Endothelial cell (in vitro differentiated cells): Measurements from ENCODE around the gene OR13C9. TPM values are rescaled to one million over a fixed set of nuclear protein-coding genes. Genes with fewer than 3 reads are reported as not detected.
"Not testable (repeated sequence)": the region's sequence is repeated elsewhere in the genome, so short reads cannot be mapped to it uniquely, and the experiment has no call there.

Experiments used
- DNase-seq: peaks from one replicate; pipeline ENCODE4 v3.0.0; 2021; ENCODE audit warnings: low spot score
- H3K27ac Mint-ChIP-seq: one replicate; pipeline ENCODE4 v1.8.0; 2021; ENCODE audit warnings: mixed read lengths, inconsistent platforms; ENCODE audit not compliant: unreplicated experiment
- H3K27me3 Mint-ChIP-seq: one replicate; pipeline ENCODE4 v1.8.0; 2021; ENCODE audit warnings: mild to moderate bottlenecking, moderate library complexity, mixed read lengths, inconsistent platforms; ENCODE audit not compliant: unreplicated experiment
- H3K36me3 Mint-ChIP-seq: one replicate; pipeline ENCODE4 v1.8.0; 2021; ENCODE audit warnings: mild to moderate bottlenecking, low read depth, mixed read lengths, inconsistent platforms; ENCODE audit not compliant: unreplicated experiment
- H3K4me1 Mint-ChIP-seq: one replicate; pipeline ENCODE4 v1.8.0; 2021; ENCODE audit warnings: mild to moderate bottlenecking, mixed read lengths, inconsistent platforms; ENCODE audit not compliant: unreplicated experiment
- H3K4me3 Mint-ChIP-seq: one replicate; pipeline ENCODE4 v1.8.0; 2021; ENCODE audit warnings: mild to moderate bottlenecking, mixed read lengths, inconsistent platforms; ENCODE audit not compliant: unreplicated experiment
- H3K9me3 Mint-ChIP-seq: one replicate; pipeline ENCODE4 v1.8.0; 2021; ENCODE audit warnings: mixed read lengths, inconsistent platforms; ENCODE audit not compliant: unreplicated experiment
- CTCF ChIP-seq: fragments of 200-600 bp; sonication (generic); IDR thresholded peaks from one replicate; pipeline ENCODE4 v1.5.0; 2021; ENCODE audit warnings: antibody characterized with exemption; ENCODE audit not compliant: unreplicated experiment
- total RNA-seq: library from RNA; stranded (reverse); fragmentation: NEBNext Ultra II Directional; extraction: Animal tissue kit (Norgen Biotek cat#: 25700); gene quantifications from one replicate; pipeline ENCODE4 v1.2.1, GENCODE V29; 2021; ENCODE audit not compliant: unreplicated experiment

OR13C9 gene
- total RNA-seq, 1 donor from 2014 or later = not detected

GRCh38 chr9:104617418-104617817 lies 586 bp downstream of the OR13C9 start:
- no peaks in the 10 kb centered on the region for H3K27me3 Mint-ChIP-seq
- no peaks in the 10 kb centered on the region for H3K9me3 Mint-ChIP-seq
- no peak for DNase-seq
- no peaks in the 10 kb centered on the region for H3K4me1 Mint-ChIP-seq
- TF ChIP-seq CTCF = no peak
- no peak overlapping the region for H3K4me3 Mint-ChIP-seq
- no peak overlapping the region for H3K27ac Mint-ChIP-seq
- H3K36me3 Mint-ChIP-seq = no peaks in the 10 kb centered on the region

GRCh38 chr9:104611213-104611612 lies 6.8 kb downstream of the OR13C9 start:
- H3K36me3 Mint-ChIP-seq = no peaks in the 10 kb centered on the region
- DNase-seq = no peak
- H3K27ac Mint-ChIP-seq = no peak overlapping the region
- H3K4me3 Mint-ChIP-seq = no peak overlapping the region
- TF ChIP-seq CTCF = no peak
- no peaks in the 10 kb centered on the region for H3K9me3 Mint-ChIP-seq
- no peaks in the 10 kb centered on the region for H3K4me1 Mint-ChIP-seq
- no peaks in the 10 kb centered on the region for H3K27me3 Mint-ChIP-seq

- Mint-ChIP-seq H3K4me1 (no peaks in the 10 kb centered on the region), H3K36me3 (no peaks in the 10 kb centered on the region), H3K9me3 (no peaks in the 10 kb centered on the region), H3K27me3 (no peaks in the 10 kb centered on the region), H3K27ac (no peak overlapping the region), H3K4me3 (no peak overlapping the region)
- peak; percentile 20 for TF ChIP-seq CTCF
- no peak for DNase-seq
Observed at GRCh38 chr9:104608336-104608735, 9.7 kb downstream of the OR13C9 start.

- no peak for DNase-seq
- no peak for TF ChIP-seq CTCF
- no peaks in the 10 kb centered on the region for H3K4me1 Mint-ChIP-seq
- no peaks in the 10 kb centered on the region for H3K36me3 Mint-ChIP-seq
- H3K27me3 Mint-ChIP-seq = no peaks in the 10 kb centered on the region
- H3K9me3 Mint-ChIP-seq = no peaks in the 10 kb centered on the region
- H3K4me3 Mint-ChIP-seq = no peak overlapping the region
- no peak overlapping the region for H3K27ac Mint-ChIP-seq
Observed at GRCh38 chr9:104606152-104606551, 11.9 kb downstream of the OR13C9 start.

GRCh38 chr9:104605527-104605926 lies 12.5 kb downstream of the OR13C9 start, which contains the start of gene OR13C2:
Gene OR13C2 (minus strand): TSS chr9:104605627. CDS start chr9:104605627, 0 bp downstream.
- H3K4me1 Mint-ChIP-seq, H3K9me3 Mint-ChIP-seq, H3K4me3 Mint-ChIP-seq: not testable (repeated sequence)

GRCh38 chr9:104604801-104605200 lies 13.2 kb downstream of the OR13C9 start:
- Mint-ChIP-seq H3K27me3 (no peaks in the 10 kb centered on the region), H3K36me3 (no peaks in the 10 kb centered on the region), H3K27ac (no peak overlapping the region), H3K4me3 (no peak overlapping the region), H3K9me3 (no peaks in the 10 kb centered on the region), H3K4me1 (no peaks in the 10 kb centered on the region)
- no peak for TF ChIP-seq CTCF
- no peak for DNase-seq

More at GRCh38 chr9:104605527-104605926, 12.5 kb downstream of the OR13C9 start, which contains the start of gene OR13C2:
- not testable (repeated sequence) for DNase-seq, H3K27ac Mint-ChIP-seq, H3K27me3 Mint-ChIP-seq, H3K36me3 Mint-ChIP-seq

GRCh38 chr9:104599313-104599712 lies 18.7 kb downstream of the OR13C9 start, which contains the start of gene OR13C5:
Gene OR13C5 (minus strand): TSS chr9:104599413. CDS start chr9:104599413, 0 bp downstream.
- not testable (repeated sequence) for H3K36me3 Mint-ChIP-seq, H3K27ac Mint-ChIP-seq, H3K4me1 Mint-ChIP-seq, H3K27me3 Mint-ChIP-seq, H3K9me3 Mint-ChIP-seq, DNase-seq, H3K4me3 Mint-ChIP-seq

GRCh38 chr9:104598749-104599148 lies 19.3 kb downstream of the OR13C9 start:
- H3K27ac Mint-ChIP-seq, H3K4me1 Mint-ChIP-seq, H3K36me3 Mint-ChIP-seq: not testable (repeated sequence)

More at GRCh38 chr9:104598749-104599148, 19.3 kb downstream of the OR13C9 start:
- H3K4me3 Mint-ChIP-seq, DNase-seq, H3K9me3 Mint-ChIP-seq, H3K27me3 Mint-ChIP-seq: not testable (repeated sequence)
